Heart left ventricle (tissue), 13 donors: ENCODE results near the gene PATJ.

ENCODE experiments used
- CTCF ChIP-seq, 12 donors: fragments of 200-600 bp; sonication (generic) in 4 of 12; IDR thresholded peaks; one replicate each; pipeline versions ENCODE4 v1.5.0 to v1.8.0; 2018 to 2022; ENCODE audit warnings: antibody characterized with exemption in 12 of 12, mild to moderate bottlenecking in 5 of 12
- POLR2A ChIP-seq, 2 donors: fragments of 450-650 bp; IDR thresholded peaks; one replicate each; pipeline ENCODE4 v1.6.1; 2017; ENCODE audit warnings: antibody characterized with exemption in 2 of 2, mild to moderate bottlenecking in 2 of 2, moderate library complexity in 2 of 2
- donor health status: ischemic (EF 13 %, LVEDD 7.1; RV severe dilation, severe dysfunction).
- donor health status: DM: no; HTN: yes; CAD: no.
- donor health status: DM: no; HTN: no; CAD: no.
- donor health status: ischemic (EF 25% LVEDD 6.9; RV normal size, moderate dysfunction).
- donor health status: ischemic (EF 25% LVEDD 5.7; RV mildly dilated, moderate dysfunction).
- donor health status: ischemic (EF 35%, LVEDD 5.7; RV mildly dilated, moderate dysfunction).
- donor health status: nonischemic (EF 11% LVEDD 7.7; RV severe dilation, severe dysfunction).
- donor health status: DM: yes; HTN: yes; CAD: no.
- donor health status: PGD.
- donor health status: ischemic (EF 29% LVEDD 5.4; RV normal size, mild dysfunction).
- donor health status: nonischemic (EF 23%, LVEDD 6.1; RV moderate dilation, normal function).

GRCh38 chr1:61978796-61979195 is 236.5 kb downstream of the PATJ start:
- no peak for TF ChIP-seq CTCF (IDR thresholded peaks at IDR 0.05)
- TF ChIP-seq POLR2A (IDR thresholded peaks at IDR 0.05), result no peak
